CD14-positive monocyte (primary cell): Measurements from ENCODE around the gene COPB1. TPM values are rescaled to one million over a fixed set of nuclear protein-coding genes. Genes with fewer than 3 reads are reported as not detected.

ENCODE experiments used
- DNase-seq, 3 donors: peaks; one replicate each; pipeline ENCODE4 v3.0.0-alpha.2; 2011 to 2022
- H2AFZ ChIP-seq: 2 replicates; pipeline ENCODE4 v1.6.0; 2012; ENCODE audit warnings: mild to moderate bottlenecking, low read depth, low read length, inconsistent platforms; ENCODE audit not compliant: insufficient read depth, poor library complexity, severe bottlenecking
- H3K27ac ChIP-seq, 2 donors: 1 replicate in 1 of 2; 2 replicates in 1 of 2; pipeline ENCODE4 v1.5.1; 2012 to 2013; ENCODE audit warnings: low read length in 2 of 2, control low read depth in 1 of 2, inconsistent platforms in 1 of 2, low read depth in 1 of 2, mild to moderate bottlenecking in 1 of 2
- H3K27me3 ChIP-seq, 2 donors: one replicate each; pipeline versions ENCODE4 v1.6.0 to v1.6.1; 2011 to 2013; ENCODE audit warnings: low read length in 2 of 2; ENCODE audit not compliant: control insufficient read depth in 2 of 2, insufficient read depth in 2 of 2
- H3K36me3 ChIP-seq, 2 donors: replicated peaks in 1 of 2; 1 replicate in 1 of 2; 2 replicates in 1 of 2; pipeline versions ENCODE4 v1.5.1 to v1.6.1; 2012 to 2013; ENCODE audit warnings: low read length in 2 of 2, control low read depth in 1 of 2, inconsistent platforms in 1 of 2, mild to moderate bottlenecking in 1 of 2; ENCODE audit not compliant: insufficient read depth in 2 of 2, control insufficient read depth in 1 of 2
- H3K4me1 ChIP-seq, 2 donors: 1 replicate in 1 of 2; 2 replicates in 1 of 2; pipeline versions ENCODE4 v1.5.1 to v1.6.1; 2012 to 2013; ENCODE audit warnings: low read length in 2 of 2, control low read depth in 1 of 2, inconsistent platforms in 1 of 2, mild to moderate bottlenecking in 1 of 2, moderate library complexity in 1 of 2; ENCODE audit not compliant: insufficient read depth in 2 of 2, control insufficient read depth in 1 of 2
- H3K4me2 ChIP-seq: replicated peaks from 2 replicates; pipeline ENCODE3; 2012; ENCODE audit warnings: low read length, moderate library complexity, mild to moderate bottlenecking; ENCODE audit not compliant: poor library complexity, severe bottlenecking; ENCODE audit errors: extremely low read depth
- H3K4me3 ChIP-seq, 3 experiments: fragments of 200-600 bp in 1 of 3; sonication (generic) in 1 of 3; replicated peaks in 1 of 3; 1 replicate in 2 of 3; 2 replicates in 1 of 3; pipeline ENCODE4 v1.5.1; 2011 to 2013; ENCODE audit warnings: low read length in 3 of 3, mild to moderate bottlenecking in 3 of 3, control low read depth in 2 of 3, low read depth in 2 of 3, inconsistent platforms in 1 of 3, moderate library complexity in 1 of 3
- H3K79me2 ChIP-seq: 2 replicates; pipeline ENCODE4 v1.6.0; 2012; ENCODE audit warnings: mild to moderate bottlenecking, control low read depth, inconsistent platforms, low read length, moderate library complexity; ENCODE audit not compliant: insufficient read depth
- H3K9ac ChIP-seq: 2 replicates; pipeline ENCODE4 v1.6.0; 2017; ENCODE audit warnings: low read length, mild to moderate bottlenecking; ENCODE audit not compliant: insufficient read depth, poor library complexity, severe bottlenecking
- H3K9me3 ChIP-seq, 2 donors: replicated peaks in 1 of 2; 1 replicate in 1 of 2; 2 replicates in 1 of 2; pipeline versions ENCODE4 v1.5.1 to v1.6.1; 2012 to 2013; ENCODE audit warnings: low read length in 2 of 2, control low read depth in 1 of 2; ENCODE audit not compliant: control insufficient read depth in 1 of 2, insufficient read depth in 1 of 2
- H4K20me1 ChIP-seq: 2 replicates; pipeline ENCODE4 v1.6.0; 2012; ENCODE audit warnings: mild to moderate bottlenecking, low read length, control low read depth, moderate library complexity; ENCODE audit not compliant: insufficient read depth
- H3K27ac Mint-ChIP-seq, 7 donors: one replicate each; pipeline ENCODE4 v1.8.0; 2020; ENCODE audit warnings: mild to moderate bottlenecking in 7 of 7, mixed read lengths in 7 of 7, moderate library complexity in 6 of 7, inconsistent platforms in 2 of 7
- H3K27me3 Mint-ChIP-seq, 3 donors: one replicate each; pipeline ENCODE4 v1.8.0; 2021 to 2022; ENCODE audit warnings: low read depth in 3 of 3, mild to moderate bottlenecking in 3 of 3, mixed read lengths in 3 of 3, moderate library complexity in 3 of 3, inconsistent platforms in 1 of 3
- H3K36me3 Mint-ChIP-seq, 2 donors: one replicate each; pipeline ENCODE4 v1.8.0; 2020; ENCODE audit warnings: mixed read lengths in 2 of 2, inconsistent platforms in 1 of 2, mild to moderate bottlenecking in 1 of 2
- H3K4me1 Mint-ChIP-seq: one replicate; pipeline ENCODE4 v1.8.0; 2020; ENCODE audit warnings: mild to moderate bottlenecking, mixed read lengths
- H3K4me3 Mint-ChIP-seq, 2 donors: one replicate each; pipeline ENCODE4 v1.8.0; 2020; ENCODE audit warnings: mild to moderate bottlenecking in 2 of 2, mixed read lengths in 2 of 2, moderate library complexity in 1 of 2
- H3K9me3 Mint-ChIP-seq, 7 donors: one replicate each; pipeline ENCODE4 v1.8.0; 2020 to 2022; ENCODE audit warnings: mixed read lengths in 7 of 7, mild to moderate bottlenecking in 6 of 7, moderate library complexity in 6 of 7, inconsistent platforms in 2 of 7
- CTCF ChIP-seq: fragments of 200-600 bp; IDR thresholded peaks from one replicate; pipeline ENCODE4 v1.8.0; 2022; ENCODE audit warnings: antibody characterized with exemption, mild to moderate bottlenecking
- WGBS: methylation state at CpG from one replicate; pipeline ENCODE4 v1.1.5; 2013; ENCODE audit warnings: missing lambda C conversion rate; ENCODE audit not compliant: insufficient coverage; 5-methylcytosine and 5-hydroxymethylcytosine counted together
- intact Hi-C, 2 donors: fragments of 100-400 bp; cut with micrococcal nuclease; formaldehyde crosslinking; loops; one replicate each; pipeline versions ENCODE4 v1.15.0 to v1.15.1; 2023
- polyA plus RNA-seq, 3 donors: library from polyadenylated mRNA; depleted of rRNA in 1 of 3; unstranded in 2 of 3; stranded (reverse) in 1 of 3; fragments of 300-500 nt in 2 of 3; fragments of >200 nt in 1 of 3; fragmentation: Illumina TruSeq in 2 of 3; gene quantifications; 1 replicate in 2 of 3; 2 replicates in 1 of 3; pipeline ENCODE4 v1.2.3, GENCODE V29; 2012 to 2021

The COPB1 gene
- polyA plus RNA-seq, 3 donors: 37.8 to 108 (median 87.1) TPM

GRCh38 chr11:14435717-14436512 is 63.7 kb downstream of the COPB1 start:
- Histone ChIP-seq H3K79me2 (no peaks in the 10 kb centered on the region), H4K20me1 (no peaks in the 10 kb centered on the region), H3K4me2 (no peak overlapping the region), H2AFZ (no peak overlapping the region), H3K27me3 (no peaks in the 10 kb centered on the region), H3K9ac (no peak overlapping the region), H3K9me3 (no peaks in the 10 kb centered on the region), H3K4me1 (no peaks in the 10 kb centered on the region), H3K36me3 (no peaks in the 10 kb centered on the region), H3K4me3 (no peak overlapping the region), H3K27ac (no peak overlapping the region)
- Mint-ChIP-seq H3K36me3 (no peaks in the 10 kb centered on the region), H3K27me3 (peaks cover 0 to 1% (median 0%) of the 10 kb centered on the region in 3 donors), H3K4me3 (no peak overlapping the region), H3K4me1 (peaks cover 6% of the 10 kb centered on the region), H3K27ac (no peak overlapping the region), H3K9me3 (peaks cover 0 to 14% (median 3%) of the 10 kb centered on the region in 7 donors)
- intact Hi-C loops: no loop called here
- no peak for DNase-seq
- no peak for TF ChIP-seq CTCF
- WGBS: no CpG with 5 or more reads among the region's 3 CpGs

GRCh38 chr11:14425621-14426020 is 74.0 kb downstream of the COPB1 start:
- no peaks in the 10 kb centered on the region for H3K4me1 Mint-ChIP-seq
- no peak for TF ChIP-seq CTCF
- intact Hi-C loops: no loop called here
- Histone ChIP-seq H3K4me2 (no peak overlapping the region), H3K79me2 (no peaks in the 10 kb centered on the region), H3K9me3 (no peaks in the 10 kb centered on the region), H3K9ac (no peak overlapping the region), H3K27ac (no peak overlapping the region), H3K27me3 (no peaks in the 10 kb centered on the region), H2AFZ (no peak overlapping the region), H4K20me1 (no peaks in the 10 kb centered on the region), H3K4me1 (no peaks in the 10 kb centered on the region), H3K36me3 (no peaks in the 10 kb centered on the region), H3K4me3 (no peak overlapping the region)
- no peak overlapping the region for H3K27ac Mint-ChIP-seq
- peaks cover 0 to 6% (median 2%) of the 10 kb centered on the region in 7 donors for H3K9me3 Mint-ChIP-seq
- H3K36me3 Mint-ChIP-seq: no peaks in the 10 kb centered on the region
- H3K27me3 Mint-ChIP-seq: no peaks in the 10 kb centered on the region
- DNase-seq: no peak
- H3K4me3 Mint-ChIP-seq: no peak overlapping the region
